CD14-positive monocyte (primary cell): Measurements from ENCODE around the gene SNAP25. TPM values are rescaled to one million over a fixed set of nuclear protein-coding genes. Genes with fewer than 3 reads are reported as not detected.

Experiments
- DNase-seq, 3 donors: peaks; one replicate each; pipeline ENCODE4 v3.0.0-alpha.2; 2011 to 2022
- H2AFZ ChIP-seq: 2 replicates; pipeline ENCODE4 v1.6.0; 2012; ENCODE audit warnings: mild to moderate bottlenecking, low read depth, low read length, inconsistent platforms; ENCODE audit not compliant: insufficient read depth, poor library complexity, severe bottlenecking
- H3K27ac ChIP-seq, 2 donors: 1 replicate in 1 of 2; 2 replicates in 1 of 2; pipeline ENCODE4 v1.5.1; 2012 to 2013; ENCODE audit warnings: low read length in 2 of 2, control low read depth in 1 of 2, inconsistent platforms in 1 of 2, low read depth in 1 of 2, mild to moderate bottlenecking in 1 of 2
- H3K27me3 ChIP-seq, 2 donors: one replicate each; pipeline versions ENCODE4 v1.6.0 to v1.6.1; 2011 to 2013; ENCODE audit warnings: low read length in 2 of 2; ENCODE audit not compliant: control insufficient read depth in 2 of 2, insufficient read depth in 2 of 2
- H3K36me3 ChIP-seq, 2 donors: replicated peaks in 1 of 2; 1 replicate in 1 of 2; 2 replicates in 1 of 2; pipeline versions ENCODE4 v1.5.1 to v1.6.1; 2012 to 2013; ENCODE audit warnings: low read length in 2 of 2, control low read depth in 1 of 2, inconsistent platforms in 1 of 2, mild to moderate bottlenecking in 1 of 2; ENCODE audit not compliant: insufficient read depth in 2 of 2, control insufficient read depth in 1 of 2
- H3K4me1 ChIP-seq, 2 donors: 1 replicate in 1 of 2; 2 replicates in 1 of 2; pipeline versions ENCODE4 v1.5.1 to v1.6.1; 2012 to 2013; ENCODE audit warnings: low read length in 2 of 2, control low read depth in 1 of 2, inconsistent platforms in 1 of 2, mild to moderate bottlenecking in 1 of 2, moderate library complexity in 1 of 2; ENCODE audit not compliant: insufficient read depth in 2 of 2, control insufficient read depth in 1 of 2
- H3K4me2 ChIP-seq: replicated peaks from 2 replicates; pipeline ENCODE3; 2012; ENCODE audit warnings: low read length, moderate library complexity, mild to moderate bottlenecking; ENCODE audit not compliant: poor library complexity, severe bottlenecking; ENCODE audit errors: extremely low read depth
- H3K4me3 ChIP-seq, 3 experiments: fragments of 200-600 bp in 1 of 3; sonication (generic) in 1 of 3; replicated peaks in 1 of 3; 1 replicate in 2 of 3; 2 replicates in 1 of 3; pipeline ENCODE4 v1.5.1; 2011 to 2013; ENCODE audit warnings: low read length in 3 of 3, mild to moderate bottlenecking in 3 of 3, control low read depth in 2 of 3, low read depth in 2 of 3, inconsistent platforms in 1 of 3, moderate library complexity in 1 of 3
- H3K79me2 ChIP-seq: 2 replicates; pipeline ENCODE4 v1.6.0; 2012; ENCODE audit warnings: mild to moderate bottlenecking, control low read depth, inconsistent platforms, low read length, moderate library complexity; ENCODE audit not compliant: insufficient read depth
- H3K9ac ChIP-seq: 2 replicates; pipeline ENCODE4 v1.6.0; 2017; ENCODE audit warnings: low read length, mild to moderate bottlenecking; ENCODE audit not compliant: insufficient read depth, poor library complexity, severe bottlenecking
- H3K9me3 ChIP-seq, 2 donors: replicated peaks in 1 of 2; 1 replicate in 1 of 2; 2 replicates in 1 of 2; pipeline versions ENCODE4 v1.5.1 to v1.6.1; 2012 to 2013; ENCODE audit warnings: low read length in 2 of 2, control low read depth in 1 of 2; ENCODE audit not compliant: control insufficient read depth in 1 of 2, insufficient read depth in 1 of 2
- H4K20me1 ChIP-seq: 2 replicates; pipeline ENCODE4 v1.6.0; 2012; ENCODE audit warnings: mild to moderate bottlenecking, low read length, control low read depth, moderate library complexity; ENCODE audit not compliant: insufficient read depth
- H3K27ac Mint-ChIP-seq, 7 donors: one replicate each; pipeline ENCODE4 v1.8.0; 2020; ENCODE audit warnings: mild to moderate bottlenecking in 7 of 7, mixed read lengths in 7 of 7, moderate library complexity in 6 of 7, inconsistent platforms in 2 of 7
- H3K27me3 Mint-ChIP-seq, 3 donors: one replicate each; pipeline ENCODE4 v1.8.0; 2021 to 2022; ENCODE audit warnings: low read depth in 3 of 3, mild to moderate bottlenecking in 3 of 3, mixed read lengths in 3 of 3, moderate library complexity in 3 of 3, inconsistent platforms in 1 of 3
- H3K36me3 Mint-ChIP-seq, 2 donors: one replicate each; pipeline ENCODE4 v1.8.0; 2020; ENCODE audit warnings: mixed read lengths in 2 of 2, inconsistent platforms in 1 of 2, mild to moderate bottlenecking in 1 of 2
- H3K4me1 Mint-ChIP-seq: one replicate; pipeline ENCODE4 v1.8.0; 2020; ENCODE audit warnings: mild to moderate bottlenecking, mixed read lengths
- H3K4me3 Mint-ChIP-seq, 2 donors: one replicate each; pipeline ENCODE4 v1.8.0; 2020; ENCODE audit warnings: mild to moderate bottlenecking in 2 of 2, mixed read lengths in 2 of 2, moderate library complexity in 1 of 2
- H3K9me3 Mint-ChIP-seq, 7 donors: one replicate each; pipeline ENCODE4 v1.8.0; 2020 to 2022; ENCODE audit warnings: mixed read lengths in 7 of 7, mild to moderate bottlenecking in 6 of 7, moderate library complexity in 6 of 7, inconsistent platforms in 2 of 7
- WGBS: methylation state at CpG from one replicate; pipeline ENCODE4 v1.1.5; 2013; ENCODE audit warnings: missing lambda C conversion rate; ENCODE audit not compliant: insufficient coverage; 5-methylcytosine and 5-hydroxymethylcytosine counted together
- intact Hi-C, 2 donors: fragments of 100-400 bp; cut with micrococcal nuclease; formaldehyde crosslinking; loops; one replicate each; pipeline versions ENCODE4 v1.15.0 to v1.15.1; 2023
- polyA plus RNA-seq, 3 donors: library from polyadenylated mRNA; depleted of rRNA in 1 of 3; unstranded in 2 of 3; stranded (reverse) in 1 of 3; fragments of 300-500 nt in 2 of 3; fragments of >200 nt in 1 of 3; fragmentation: Illumina TruSeq in 2 of 3; gene quantifications; 1 replicate in 2 of 3; 2 replicates in 1 of 3; pipeline ENCODE4 v1.2.3, GENCODE V29; 2012 to 2021
- TF ChIP-seq, protein P1 (sequence below): fragments of 200-600 bp; IDR thresholded peaks from one replicate; pipeline ENCODE4 v1.8.0; 2022; ENCODE audit warnings: antibody characterized with exemption, mild to moderate bottlenecking

The SNAP25 gene
- polyA plus RNA-seq, 3 donors = not detected

DNA sequence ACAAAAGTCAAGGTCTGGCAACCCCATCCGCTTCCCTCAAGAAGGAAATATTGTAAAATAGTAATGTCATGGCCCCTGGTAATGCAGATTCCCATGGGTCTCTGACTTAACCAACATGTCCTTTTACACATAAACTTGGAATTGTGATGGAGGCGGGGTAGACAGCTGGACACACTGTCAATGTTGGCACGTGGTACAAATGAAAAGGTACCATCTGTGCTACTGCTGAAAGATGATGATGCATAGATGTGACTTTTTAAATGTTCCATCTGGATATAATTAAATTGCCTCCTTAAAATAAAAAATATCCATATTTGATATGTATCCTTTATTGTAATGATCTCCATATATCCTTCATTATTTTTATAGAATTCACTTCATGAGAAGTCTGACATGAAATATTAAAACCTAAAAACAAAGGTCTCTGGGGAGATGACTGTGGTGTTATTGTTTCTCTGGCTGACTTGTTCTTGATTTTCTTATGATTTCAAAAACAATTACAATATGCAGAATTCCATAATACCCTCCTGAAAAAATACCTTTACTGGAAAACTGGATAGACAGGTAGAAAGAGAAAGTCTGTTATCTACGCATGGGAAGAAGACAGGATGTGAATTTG, 110.9 kb downstream of the SNAP25 start:
- no peaks in the 10 kb centered on the region for H3K4me1 ChIP-seq
- H3K9ac ChIP-seq = no peak overlapping the region
- H3K9me3 ChIP-seq = no peaks in the 10 kb centered on the region
- 100% methylated on average over 1 of the region's 4 CpGs for WGBS
- no peak for DNase-seq
- H3K79me2 ChIP-seq = no peaks in the 10 kb centered on the region
- H3K27me3 ChIP-seq = no peaks in the 10 kb centered on the region
- no peaks in the 10 kb centered on the region for H3K36me3 Mint-ChIP-seq
- no peak overlapping the region for H3K27ac Mint-ChIP-seq
- H3K4me1 Mint-ChIP-seq = peaks cover 3% of the 10 kb centered on the region
- no peak overlapping the region for H2AFZ ChIP-seq
- no peaks in the 10 kb centered on the region for H3K36me3 ChIP-seq
- H3K27ac ChIP-seq = no peak overlapping the region
- H3K27me3 Mint-ChIP-seq = no peaks in the 10 kb centered on the region
- no peak overlapping the region for H3K4me2 ChIP-seq
- no peak overlapping the region for H3K4me3 Mint-ChIP-seq
- intact Hi-C loops = no loop called here
- no peak overlapping the region for H3K4me3 ChIP-seq
- H4K20me1 ChIP-seq = no peaks in the 10 kb centered on the region
- TF ChIP-seq, protein P1, sequence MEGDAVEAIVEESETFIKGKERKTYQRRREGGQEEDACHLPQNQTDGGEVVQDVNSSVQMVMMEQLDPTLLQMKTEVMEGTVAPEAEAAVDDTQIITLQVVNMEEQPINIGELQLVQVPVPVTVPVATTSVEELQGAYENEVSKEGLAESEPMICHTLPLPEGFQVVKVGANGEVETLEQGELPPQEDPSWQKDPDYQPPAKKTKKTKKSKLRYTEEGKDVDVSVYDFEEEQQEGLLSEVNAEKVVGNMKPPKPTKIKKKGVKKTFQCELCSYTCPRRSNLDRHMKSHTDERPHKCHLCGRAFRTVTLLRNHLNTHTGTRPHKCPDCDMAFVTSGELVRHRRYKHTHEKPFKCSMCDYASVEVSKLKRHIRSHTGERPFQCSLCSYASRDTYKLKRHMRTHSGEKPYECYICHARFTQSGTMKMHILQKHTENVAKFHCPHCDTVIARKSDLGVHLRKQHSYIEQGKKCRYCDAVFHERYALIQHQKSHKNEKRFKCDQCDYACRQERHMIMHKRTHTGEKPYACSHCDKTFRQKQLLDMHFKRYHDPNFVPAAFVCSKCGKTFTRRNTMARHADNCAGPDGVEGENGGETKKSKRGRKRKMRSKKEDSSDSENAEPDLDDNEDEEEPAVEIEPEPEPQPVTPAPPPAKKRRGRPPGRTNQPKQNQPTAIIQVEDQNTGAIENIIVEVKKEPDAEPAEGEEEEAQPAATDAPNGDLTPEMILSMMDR = no peak
- H3K9me3 Mint-ChIP-seq = peaks cover 0 to 3% (median 0%) of the 10 kb centered on the region in 7 donors

DNA sequence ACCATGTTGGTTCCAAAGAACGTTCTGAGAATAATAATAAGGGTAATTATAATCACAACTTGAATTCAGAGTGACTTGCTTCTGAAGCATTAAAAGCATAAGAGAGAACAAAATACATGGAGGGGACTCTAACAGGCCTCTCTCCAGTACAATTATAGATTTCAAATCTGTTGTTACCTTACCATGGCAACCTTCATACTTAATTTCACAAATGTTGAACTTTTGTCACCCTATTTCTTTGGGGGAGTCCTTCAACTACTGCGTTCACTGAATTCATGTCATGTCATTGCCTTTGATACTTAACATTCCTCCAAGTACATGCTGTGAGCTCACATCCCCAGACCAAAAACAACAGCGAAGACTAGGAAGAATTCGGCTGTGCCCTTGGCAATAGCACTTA, 111.4 kb downstream of the SNAP25 start:
- Mint-ChIP-seq H3K36me3 (no peaks in the 10 kb centered on the region), H3K27me3 (peaks cover 0 to under 1% (median 0%) of the 10 kb centered on the region in 3 donors), H3K9me3 (peaks cover 0 to 3% (median 0%) of the 10 kb centered on the region in 7 donors), H3K4me3 (no peak overlapping the region), H3K4me1 (peaks cover 3% of the 10 kb centered on the region), H3K27ac (no peak overlapping the region)
- H3K27ac ChIP-seq = no peak overlapping the region
- H3K79me2 ChIP-seq = no peaks in the 10 kb centered on the region
- H3K9me3 ChIP-seq = no peaks in the 10 kb centered on the region
- H4K20me1 ChIP-seq = no peaks in the 10 kb centered on the region
- TF ChIP-seq, protein P1 = no peak
- H3K9ac ChIP-seq = no peak overlapping the region
- no peak overlapping the region for H2AFZ ChIP-seq
- no peak for DNase-seq
- H3K4me2 ChIP-seq = no peak overlapping the region
- H3K27me3 ChIP-seq = no peaks in the 10 kb centered on the region
- H3K4me3 ChIP-seq = no peak overlapping the region
- H3K36me3 ChIP-seq = no peaks in the 10 kb centered on the region
- no peaks in the 10 kb centered on the region for H3K4me1 ChIP-seq
- 100% methylated on average over 1 of the region's 4 CpGs for WGBS
- intact Hi-C loops = no loop called here
